SKM-1 treated with dmso at 0.1 percent for 144 hours (cell line): Measurements from ENCODE around the gene TRERF1.

Experiments used
- DNase-seq: peaks from one replicate; lab custom pipeline; 2025; ENCODE audit not compliant: unreplicated experiment; lab: John Stamatoyannopoulos, UW

The TRERF1 gene

DNA sequence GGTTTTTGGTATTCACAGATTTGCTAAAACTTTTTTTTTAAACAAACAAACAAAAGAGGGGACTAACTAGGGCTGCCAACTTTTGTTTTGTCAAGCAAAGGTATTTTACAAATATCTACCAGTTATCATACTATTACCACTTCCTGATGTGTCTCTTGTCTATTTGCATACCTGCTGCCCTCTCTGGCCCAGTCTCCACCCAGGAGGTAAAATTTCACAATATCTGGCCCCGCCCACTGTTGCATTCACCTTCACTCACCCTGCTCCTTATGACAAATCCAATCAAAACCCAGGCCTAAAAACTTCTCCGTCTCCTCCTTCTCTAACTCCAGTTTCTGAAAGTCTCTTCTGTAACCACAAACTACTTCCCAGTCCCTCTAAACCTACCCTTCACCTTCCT lies 82.2 kb downstream of the TRERF1 start:
- DNase-seq = peak; percentile 50

DNA sequence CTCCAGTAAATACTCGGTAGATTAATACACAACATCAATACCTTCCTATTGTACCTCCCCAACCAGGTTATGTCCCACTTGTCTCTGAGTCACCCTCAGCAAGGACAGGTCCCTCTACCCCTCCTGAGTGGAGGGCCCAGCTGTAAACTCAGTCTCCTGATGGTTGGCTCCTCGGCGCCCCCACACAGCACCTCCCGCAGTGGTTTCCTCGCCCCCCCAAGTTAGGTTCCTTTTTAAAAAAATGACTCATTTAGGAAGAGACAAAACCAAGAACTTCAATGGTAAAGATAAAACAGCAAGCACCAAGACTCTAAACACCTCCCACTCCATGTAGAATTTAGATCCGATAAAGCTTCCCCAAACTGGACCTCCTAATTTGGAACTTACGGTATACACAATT lies 83.5 kb downstream of the TRERF1 start:
- no peak for DNase-seq

DNA sequence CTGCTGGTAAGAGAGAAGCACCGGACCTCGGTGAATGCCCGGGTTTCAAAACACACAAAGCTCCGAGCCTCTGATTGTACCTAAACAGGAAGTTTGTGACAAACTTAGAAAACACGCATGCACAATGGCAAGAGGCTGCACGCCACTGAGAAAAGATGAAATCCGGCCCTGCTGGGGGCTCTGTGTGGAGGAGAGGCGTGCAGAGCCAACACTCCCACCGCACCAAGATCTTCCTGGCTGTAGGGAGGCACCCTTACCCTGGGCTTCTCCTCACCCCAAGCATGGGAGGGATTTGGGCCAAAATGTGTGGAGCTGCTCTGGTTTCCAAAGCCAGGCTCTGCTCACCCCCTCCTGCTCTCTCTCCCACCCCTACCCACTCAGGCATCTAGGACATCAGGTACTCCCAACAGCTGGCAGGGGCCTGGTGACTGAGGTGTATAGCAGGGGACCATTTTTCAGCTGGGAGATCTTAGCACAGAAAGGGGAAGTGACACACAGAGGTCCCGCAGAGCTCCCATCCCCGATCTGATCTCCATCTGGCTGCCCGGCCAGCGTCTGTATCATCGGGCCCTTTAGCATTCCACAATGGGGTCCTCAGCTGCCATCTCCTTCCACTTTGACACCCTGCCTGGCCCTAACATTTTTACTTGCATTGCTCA lies 84.2 kb downstream of the TRERF1 start:
- DNase-seq = peak; percentile 64

DNA sequence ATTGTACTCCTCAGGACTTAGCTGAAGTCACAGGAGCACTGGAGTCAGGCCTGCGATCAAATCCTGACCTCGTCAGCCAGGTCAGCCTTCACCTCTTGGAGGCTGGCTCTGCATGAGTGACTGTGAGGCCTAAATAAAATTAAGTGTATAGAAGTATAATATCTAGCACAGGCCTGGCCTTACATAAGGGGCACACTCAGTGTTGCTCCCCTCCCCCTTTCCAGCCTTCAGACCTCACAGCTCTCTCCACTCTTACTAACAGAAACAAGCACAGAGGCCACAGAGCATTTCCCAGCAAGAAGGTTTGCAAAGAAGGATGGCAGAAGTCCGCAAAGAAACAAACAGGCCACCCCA lies 84.8 kb downstream of the TRERF1 start:
- no peak for DNase-seq

DNA sequence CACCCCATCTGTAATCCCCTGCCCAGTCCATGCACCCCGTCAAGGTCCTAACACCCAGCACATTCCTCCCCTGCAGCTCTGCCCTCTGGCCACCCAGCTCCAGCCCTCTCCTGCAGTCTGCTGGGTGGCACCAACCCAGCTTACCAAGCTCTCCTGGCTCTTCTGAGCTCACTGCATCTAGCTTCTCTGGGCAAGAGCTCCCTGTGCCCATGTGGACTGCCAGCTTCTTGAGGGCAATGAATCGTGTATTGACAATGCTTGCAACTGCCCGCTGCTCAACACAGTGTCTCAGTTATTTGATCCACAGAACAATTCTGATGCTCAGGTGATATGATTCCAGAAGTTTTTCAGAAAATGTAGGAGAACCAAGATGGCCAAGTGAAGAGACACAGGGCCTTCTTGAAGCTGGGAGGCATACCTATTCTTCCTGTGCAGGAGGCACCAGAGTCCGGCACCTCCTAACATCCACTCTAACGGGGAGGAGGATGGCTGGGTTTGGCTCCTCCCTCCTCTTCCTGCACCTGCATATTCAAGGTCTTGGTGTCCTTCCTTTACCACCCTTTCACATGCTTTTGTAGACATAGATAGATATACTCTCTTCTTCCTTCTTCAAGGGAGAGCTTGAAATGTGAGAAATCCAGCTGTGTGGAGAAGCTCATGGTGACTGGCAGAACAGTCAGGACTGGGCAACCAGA lies 85.6 kb downstream of the TRERF1 start:
- DNase-seq = no peak

DNA sequence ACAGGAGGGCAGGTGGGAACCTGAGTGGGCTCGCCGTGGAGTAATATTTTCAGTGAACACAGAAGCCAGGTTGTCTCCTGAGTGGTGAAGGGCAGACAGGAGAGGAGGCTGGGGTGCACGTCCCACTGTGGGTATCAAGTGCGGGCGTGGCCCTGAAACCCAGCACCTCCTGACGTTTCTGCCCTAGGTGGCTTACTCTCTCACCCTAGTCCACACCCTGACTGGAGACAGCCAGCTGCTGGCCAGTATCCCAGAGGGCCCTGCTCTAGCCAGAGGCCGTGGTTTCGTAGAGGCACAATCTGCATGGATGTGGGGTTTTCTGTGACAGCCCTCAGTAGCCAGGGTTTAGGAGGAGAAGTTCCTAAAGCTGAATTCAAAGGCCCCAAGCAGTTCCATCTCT lies 86.7 kb downstream of the TRERF1 start:
- DNase-seq = no peak

DNA sequence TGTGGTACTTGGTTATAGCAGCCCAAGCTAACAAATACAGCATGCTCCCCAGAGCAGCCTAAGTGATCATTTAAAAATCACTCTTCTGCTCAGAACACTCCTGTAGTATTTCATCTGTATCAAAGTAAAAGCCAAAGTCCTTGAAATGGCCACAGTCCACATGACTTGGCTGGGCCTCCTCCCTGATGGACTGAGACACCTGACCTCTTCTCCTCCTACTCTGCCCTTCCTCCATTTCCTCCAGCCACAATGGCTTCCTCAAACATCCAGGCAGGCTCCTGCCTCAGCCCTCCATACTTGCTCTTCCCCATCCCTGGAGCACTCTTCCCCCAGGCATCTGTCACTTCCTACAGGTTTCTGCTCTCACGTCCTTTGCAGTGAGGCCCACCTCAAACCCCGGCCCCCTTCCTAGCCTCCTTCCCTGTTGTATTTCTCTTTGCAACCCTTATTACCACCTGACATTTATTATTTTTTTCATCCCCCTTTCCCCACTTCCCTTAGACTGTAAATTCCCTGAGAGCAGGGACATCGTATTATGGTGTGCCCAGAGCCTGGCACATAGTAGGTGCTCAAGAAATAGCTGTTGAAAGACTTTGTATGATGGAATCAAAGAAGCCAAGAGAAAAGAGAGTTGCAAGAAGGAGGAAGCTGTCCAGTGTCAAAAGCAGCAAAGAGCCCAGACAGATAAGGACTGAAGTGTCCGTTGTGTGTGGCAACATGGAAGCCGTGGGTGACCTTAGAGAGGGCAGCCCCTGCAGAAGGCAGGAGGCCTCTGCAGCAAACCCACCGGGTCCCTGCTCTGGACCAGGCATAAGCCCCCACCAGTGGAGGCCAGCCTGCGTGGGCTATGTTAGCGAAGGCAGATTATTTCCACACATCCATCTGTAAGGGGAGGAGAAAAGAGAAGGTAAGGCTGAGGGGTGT lies 87.5 kb downstream of the TRERF1 start:
- DNase-seq = peak; percentile 72

DNA sequence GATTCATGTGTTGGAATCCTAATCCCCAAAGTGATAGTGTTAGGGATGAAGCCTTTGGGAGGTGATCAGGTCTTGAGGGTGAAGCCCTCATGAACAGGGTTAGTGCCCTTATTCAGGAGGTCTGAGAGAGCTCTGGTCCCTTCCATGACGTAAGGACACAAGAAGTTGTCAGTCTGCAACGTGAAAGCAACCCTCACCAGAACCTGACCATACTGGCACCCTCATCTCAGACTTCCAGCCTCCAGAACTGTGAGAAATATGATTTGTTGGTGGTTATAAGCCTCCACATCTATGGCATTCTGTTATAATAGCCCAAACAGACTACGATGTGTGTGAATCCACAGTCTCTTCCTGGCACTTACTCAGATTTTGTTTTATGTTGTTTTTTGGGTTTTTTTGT lies 90.7 kb downstream of the TRERF1 start:
- DNase-seq = no peak

DNA sequence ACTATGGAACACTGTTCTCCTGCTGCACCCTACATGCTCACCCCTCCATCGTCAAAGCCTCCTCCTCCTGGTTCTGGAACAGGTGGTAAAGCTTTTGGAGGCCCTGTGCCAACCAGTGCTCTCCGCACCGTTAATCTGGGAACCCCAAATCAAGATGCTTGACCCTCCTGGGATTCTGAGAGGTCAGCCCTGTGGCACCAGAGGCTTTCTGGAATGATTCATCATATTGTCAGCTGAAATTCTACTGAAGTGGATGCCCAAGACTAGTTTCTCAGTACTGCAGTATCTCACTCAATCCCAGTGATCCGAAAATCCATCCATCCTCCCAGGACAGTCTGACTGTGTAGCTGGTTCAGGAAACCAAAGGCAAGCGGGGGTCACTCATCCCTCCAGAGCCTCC lies 92.7 kb downstream of the TRERF1 start:
- DNase-seq = no peak

DNA sequence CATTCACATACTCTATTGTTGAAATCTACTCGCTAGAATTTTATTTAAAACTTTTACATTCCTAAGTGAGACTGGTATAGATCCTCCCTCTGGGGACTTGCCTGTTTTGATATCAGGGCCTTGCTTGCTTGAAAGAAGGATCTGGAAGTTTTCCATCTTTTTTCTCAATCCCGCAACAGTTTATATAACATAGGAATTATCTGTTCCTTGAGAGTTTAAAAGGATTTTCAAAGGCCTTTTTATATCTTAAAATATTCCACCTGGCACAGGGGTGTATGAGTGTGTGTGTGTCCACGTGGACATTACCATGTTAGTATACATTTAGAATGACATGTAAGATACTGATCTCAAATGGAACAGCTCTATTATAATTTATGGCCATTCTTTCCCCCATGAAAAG lies 96.3 kb downstream of the TRERF1 start:
- no peak for DNase-seq

DNA sequence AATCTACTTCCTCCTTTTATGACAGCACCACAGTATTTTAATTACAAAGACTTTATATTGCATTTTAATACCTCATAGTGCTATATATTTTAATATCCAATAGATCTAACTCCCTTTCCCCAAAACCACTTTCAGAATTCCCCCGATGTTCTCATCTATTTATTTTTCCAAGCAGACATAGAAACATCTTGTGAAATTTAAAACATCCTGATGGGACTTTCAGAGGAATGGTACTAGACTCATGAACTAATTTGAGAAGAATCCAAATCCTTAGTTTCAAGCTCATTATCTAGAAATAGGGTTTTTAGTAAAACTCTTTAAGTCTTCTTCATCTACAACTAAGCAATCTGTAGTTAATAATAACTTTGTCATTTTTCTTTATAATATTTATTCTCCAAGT lies 97.0 kb downstream of the TRERF1 start:
- DNase-seq = no peak

DNA sequence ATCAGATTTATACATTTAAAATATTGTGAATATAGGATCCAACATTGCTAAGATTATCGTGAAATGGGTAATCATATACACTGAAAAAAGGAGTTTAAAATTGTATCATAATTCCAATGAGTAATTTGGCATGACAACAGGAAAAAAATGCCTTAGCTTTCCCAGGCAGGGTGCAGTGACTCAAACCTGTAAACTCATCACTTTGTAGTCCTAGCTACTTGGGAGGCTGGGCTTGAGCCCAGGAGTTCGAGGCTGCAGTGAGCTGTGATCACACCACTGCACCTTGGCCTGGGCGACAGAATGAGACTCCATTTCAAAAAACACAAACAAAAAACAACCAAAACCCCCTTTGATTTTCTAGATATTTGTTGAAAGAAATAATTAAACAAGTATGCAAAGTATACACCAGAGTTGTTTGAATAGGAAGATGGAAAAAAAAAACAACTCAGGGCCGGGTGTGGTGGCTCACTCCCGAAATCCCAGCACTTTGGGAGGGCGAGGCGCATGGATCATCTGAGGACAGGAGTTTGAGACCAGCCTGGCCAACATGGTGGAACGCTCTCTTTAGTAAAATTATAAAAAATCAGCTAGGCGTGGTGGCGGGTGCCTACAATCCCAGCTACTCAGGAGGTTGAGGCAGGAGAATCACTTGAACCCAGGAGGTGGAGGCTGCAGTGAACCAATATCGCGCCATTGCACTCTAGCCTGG lies 98.7 kb downstream of the TRERF1 start:
- DNase-seq = no peak

DNA sequence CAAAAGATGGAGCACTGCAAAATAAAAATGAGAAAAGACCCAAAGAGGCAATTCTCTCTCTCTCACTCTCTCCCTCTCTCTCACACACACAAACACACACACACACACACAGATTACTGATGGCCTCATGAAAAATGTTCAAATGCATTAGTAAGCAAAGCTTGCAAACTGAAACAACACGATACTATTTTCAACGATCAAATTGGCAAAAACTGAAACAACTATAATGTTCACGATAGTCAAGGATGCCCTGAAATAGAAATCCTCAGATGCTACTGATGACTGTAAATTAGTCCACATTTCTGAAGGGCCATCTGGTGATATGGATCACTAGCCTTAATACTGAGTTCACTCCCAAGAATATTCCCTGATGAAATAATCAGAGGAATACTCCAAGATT lies 100.8 kb downstream of the TRERF1 start:
- DNase-seq = no peak

DNA sequence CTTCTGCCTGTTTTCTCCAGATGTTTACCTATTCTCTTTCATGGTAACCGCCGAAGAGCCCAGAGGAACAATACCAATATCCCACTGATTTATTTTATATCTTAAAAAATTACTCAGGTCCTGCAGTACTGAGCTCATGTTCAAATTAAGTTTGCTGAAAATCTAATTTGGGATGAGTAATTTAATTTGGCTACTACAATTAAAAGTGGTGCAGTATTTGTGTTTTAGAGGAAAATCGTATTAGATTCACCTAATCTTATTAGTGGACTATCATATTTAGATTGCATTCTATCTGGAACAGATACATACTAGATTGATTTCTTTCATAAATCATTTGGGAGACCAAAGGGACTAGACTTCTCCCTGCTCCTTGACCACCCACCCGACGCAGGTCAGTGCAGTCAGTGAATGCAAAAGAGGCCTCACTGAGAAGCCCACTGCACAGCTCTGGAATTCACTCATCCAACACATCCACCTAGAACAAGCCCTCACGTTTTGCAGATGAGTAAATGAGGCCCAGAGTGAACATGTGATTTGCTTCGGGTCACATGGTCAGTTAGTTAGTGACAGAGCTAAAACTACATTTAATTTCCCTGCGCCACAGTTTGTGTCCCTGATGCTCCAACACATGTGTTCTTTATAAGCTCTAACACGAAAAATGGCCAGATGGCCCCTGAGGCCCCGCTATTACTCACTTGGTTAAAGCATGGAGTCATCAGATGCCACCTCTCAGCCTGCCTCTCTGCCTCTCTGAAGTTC lies 101.8 kb downstream of the TRERF1 start:
- no peak for DNase-seq

DNA sequence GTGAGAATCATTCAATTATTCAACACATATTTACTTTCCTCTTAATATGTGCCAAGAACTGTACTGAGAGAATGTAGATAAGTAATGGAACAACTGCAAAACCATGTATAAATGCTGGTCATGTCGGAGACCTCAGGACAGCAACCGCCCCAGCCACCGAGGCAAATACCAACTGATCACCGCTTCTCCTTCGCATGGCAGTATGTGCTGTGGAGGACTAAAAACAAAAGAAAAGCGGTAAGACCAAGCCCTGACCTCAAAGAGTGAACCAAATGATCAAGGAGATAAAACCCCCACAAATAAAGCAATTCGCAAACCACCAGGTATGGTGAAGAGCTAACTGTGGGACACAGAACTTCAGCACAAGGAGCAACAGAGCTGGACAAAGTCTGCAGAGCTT lies 104.3 kb downstream of the TRERF1 start:
- no peak for DNase-seq

DNA sequence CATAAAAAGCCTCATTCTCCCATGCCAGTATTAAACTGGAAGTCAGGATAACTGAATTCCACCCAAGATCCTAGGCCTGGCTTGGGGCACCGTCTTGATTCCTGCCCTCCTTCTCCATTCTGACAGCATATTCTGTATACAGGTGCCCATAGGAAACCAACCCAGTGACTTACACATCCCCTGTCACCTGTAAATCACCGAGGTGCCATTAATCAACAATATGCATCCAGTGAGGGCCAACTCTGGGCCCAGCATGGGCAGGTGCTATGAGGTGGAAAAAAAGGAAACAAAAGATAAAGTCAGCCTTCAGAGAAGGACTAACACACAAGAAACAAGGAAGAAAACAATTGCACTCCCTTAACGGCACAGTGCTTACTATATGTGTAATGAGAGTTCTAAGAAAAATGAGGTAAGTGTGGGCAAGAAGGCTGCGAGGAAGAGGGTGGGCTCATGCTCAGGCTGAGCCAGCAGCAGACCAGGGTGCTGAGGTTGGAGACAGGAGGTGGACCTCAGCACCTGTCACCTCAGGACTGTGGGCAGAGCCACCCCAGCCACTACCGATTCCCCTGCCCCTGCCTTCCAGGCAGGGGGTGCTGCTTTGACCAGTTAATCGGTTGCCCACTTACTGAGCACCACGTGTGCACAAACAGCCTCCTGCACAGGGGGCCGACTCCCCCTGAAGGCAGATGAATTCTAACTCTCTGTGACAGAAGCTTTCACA lies 105.9 kb downstream of the TRERF1 start:
- DNase-seq = no peak

DNA sequence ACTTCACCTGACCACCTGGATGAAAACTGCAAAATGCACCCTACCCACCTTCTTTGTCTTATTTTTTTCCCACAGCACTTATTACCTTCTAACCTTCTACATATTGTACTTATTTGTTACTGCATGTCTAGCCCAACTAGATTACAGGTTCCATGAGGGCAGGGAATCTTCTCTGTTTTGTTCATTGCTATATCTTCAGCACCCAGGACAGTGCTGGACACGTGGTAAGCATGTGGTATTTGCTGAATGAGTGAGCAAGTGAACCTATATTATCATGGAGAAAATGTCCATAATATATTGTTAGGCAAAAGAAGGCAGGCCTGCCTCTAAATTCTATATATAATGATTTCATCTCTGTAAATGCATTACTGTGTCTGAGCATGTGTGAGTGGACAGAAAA lies 107.0 kb downstream of the TRERF1 start:
- no peak for DNase-seq

DNA sequence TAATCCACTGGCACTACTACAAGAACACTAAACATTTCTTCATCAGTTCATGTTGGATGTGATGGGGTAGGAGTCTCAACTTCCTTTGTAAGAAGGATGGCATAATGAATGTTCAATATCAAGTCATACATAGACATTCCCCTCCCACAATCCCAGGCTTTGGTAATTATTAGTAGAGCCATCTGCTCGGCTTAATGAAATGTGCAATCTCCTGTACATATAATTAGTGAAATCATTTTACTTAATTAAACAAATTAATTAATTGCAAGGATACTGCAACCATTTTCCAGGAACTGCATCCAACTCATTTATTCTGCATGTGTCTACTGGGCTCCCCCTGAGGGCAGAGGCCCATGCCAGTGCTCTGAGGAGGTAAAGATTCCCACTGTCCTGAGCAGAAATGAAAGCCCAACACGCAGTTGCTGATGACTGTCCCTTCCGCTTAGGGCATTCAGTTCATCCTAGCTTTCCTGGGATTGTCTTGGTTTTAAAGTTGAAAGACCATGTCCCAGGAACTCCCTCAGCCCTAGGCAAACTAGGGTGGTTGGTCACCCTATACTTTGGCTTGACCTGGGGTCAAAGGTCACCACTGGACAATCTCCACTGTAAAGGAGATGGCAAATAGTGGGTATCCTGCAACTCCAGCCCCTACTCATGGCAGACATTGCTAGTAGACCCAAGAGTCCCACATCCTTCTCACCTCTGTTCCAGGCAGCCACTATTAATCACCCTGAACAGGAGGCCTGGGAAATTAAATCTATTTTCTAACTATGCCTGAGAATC lies 109.8 kb downstream of the TRERF1 start:
- DNase-seq = no peak

DNA sequence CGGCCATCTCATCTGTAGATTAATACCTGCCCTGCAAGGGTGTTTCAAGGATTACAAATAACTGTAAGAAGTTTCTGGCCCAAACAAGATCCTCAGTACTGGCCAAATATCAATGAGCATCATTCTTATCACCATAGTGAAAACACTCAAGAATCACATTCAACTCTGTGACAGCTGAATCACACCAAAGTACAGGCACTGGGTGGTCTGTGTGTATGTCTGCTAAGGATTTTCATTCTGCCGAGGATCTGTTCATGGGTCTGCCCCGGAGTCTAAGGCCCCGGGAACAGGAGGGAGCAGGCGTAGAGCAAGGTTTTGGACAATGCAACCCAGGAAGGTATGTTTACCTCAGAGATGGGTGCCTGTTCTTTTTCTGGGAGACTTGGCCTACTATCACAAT lies 110.5 kb downstream of the TRERF1 start:
- DNase-seq = no peak
